ENCODE measurements around the gene CLEC10A. TPM values are rescaled to one million over a fixed set of nuclear protein-coding genes. Genes with fewer than 3 reads are reported as not detected.

The CLEC10A gene
- total and polyA plus RNA-seq, 10 of the 15 experiments (the other 5 are each of a cell fraction or from before 2014, with no cell fraction given), result not detected

DNA sequence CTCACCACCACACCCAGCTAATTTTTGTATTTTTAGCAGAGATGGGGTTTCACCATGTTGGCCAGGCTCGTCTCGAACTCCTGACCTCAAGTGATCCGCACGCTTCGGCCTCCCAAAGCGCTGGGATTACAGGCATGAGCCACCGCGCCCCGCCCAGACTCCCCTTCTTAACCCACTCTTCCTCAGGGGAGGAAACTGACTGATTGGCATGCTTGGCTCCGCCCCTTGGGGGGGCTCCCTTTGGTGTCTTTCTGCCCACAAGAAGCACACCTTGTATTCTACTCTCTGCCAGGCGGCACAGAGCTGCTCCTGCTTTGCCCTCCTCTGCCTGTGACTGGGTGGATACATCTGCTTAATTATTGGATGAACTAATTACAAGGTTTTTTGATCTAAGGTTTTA is 39.3 kb upstream of the CLEC10A start:
- BruUV-seq (replicated peaks), result no TSS peak
- no peaks in the 10 kb centered on the region for H3K36me3 ChIP-seq (ENCODE audit: control insufficient read depth in 2 of 2, insufficient read depth in 2 of 2, low read length in 1 of 2)
- H3K27me3 ChIP-seq (replicated peaks in 1 of 2; ENCODE audit: control insufficient read depth in 2 of 2, insufficient read depth in 2 of 2, low read length in 1 of 2), result no peaks in the 10 kb centered on the region
- 80% methylated on average over 11 of the region's 11 CpGs for WGBS (ENCODE audit: insufficient coverage, insufficient replicate concordance, low lambda C conversion rate, missing lambda C conversion rate)
- H3K4me2 ChIP-seq (ENCODE audit: control insufficient read depth, insufficient read depth), result no peak overlapping the region
- no peaks in the 10 kb centered on the region for H3K9me3 ChIP-seq (replicated peaks; ENCODE audit: control insufficient read depth, insufficient read depth, low read length)
- peaks cover 15% of the 10 kb centered on the region for H3K4me1 ChIP-seq (ENCODE audit: control insufficient read depth, insufficient read depth, low read length)
- TF ChIP-seq ZNF274 (IDR thresholded peaks at IDR 0.05; ENCODE audit: insufficient read depth, insufficient read length) (no peak), HDGF (IDR thresholded peaks at IDR 0.05) (no peak), RCOR1 (conservative IDR thresholded peaks at IDR 0.05; ENCODE audit: low read depth, low read length) (no peak)
- TF ChIP-seq, protein P1, sequence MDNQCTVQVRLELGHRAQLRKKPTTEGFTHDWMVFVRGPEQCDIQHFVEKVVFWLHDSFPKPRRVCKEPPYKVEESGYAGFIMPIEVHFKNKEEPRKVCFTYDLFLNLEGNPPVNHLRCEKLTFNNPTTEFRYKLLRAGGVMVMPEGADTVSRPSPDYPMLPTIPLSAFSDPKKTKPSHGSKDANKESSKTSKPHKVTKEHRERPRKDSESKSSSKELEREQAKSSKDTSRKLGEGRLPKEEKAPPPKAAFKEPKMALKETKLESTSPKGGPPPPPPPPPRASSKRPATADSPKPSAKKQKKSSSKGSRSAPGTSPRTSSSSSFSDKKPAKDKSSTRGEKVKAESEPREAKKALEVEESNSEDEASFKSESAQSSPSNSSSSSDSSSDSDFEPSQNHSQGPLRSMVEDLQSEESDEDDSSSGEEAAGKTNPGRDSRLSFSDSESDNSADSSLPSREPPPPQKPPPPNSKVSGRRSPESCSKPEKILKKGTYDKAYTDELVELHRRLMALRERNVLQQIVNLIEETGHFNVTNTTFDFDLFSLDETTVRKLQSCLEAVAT (IDR thresholded peaks at IDR 0.05), result no peak
- TF ChIP-seq, protein P2, sequence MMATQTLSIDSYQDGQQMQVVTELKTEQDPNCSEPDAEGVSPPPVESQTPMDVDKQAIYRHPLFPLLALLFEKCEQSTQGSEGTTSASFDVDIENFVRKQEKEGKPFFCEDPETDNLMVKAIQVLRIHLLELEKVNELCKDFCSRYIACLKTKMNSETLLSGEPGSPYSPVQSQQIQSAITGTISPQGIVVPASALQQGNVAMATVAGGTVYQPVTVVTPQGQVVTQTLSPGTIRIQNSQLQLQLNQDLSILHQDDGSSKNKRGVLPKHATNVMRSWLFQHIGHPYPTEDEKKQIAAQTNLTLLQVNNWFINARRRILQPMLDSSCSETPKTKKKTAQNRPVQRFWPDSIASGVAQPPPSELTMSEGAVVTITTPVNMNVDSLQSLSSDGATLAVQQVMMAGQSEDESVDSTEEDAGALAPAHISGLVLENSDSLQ (IDR thresholded peaks at IDR 0.05), result 0 out of 2 replicates have a peak, but pooled peaks have one; percentile 28
- H4K20me1 ChIP-seq (ENCODE audit: control insufficient read depth, insufficient read depth), result no peaks in the 10 kb centered on the region
- H2AFZ ChIP-seq (ENCODE audit: control insufficient read depth, low read depth, low read length), result no peak overlapping the region
- SMC1A ChIA-PET (ENCODE audit: uncharacterized antibody, unreplicated experiment), result no interaction called here
- H3K9ac ChIP-seq (ENCODE audit: control insufficient read depth, insufficient read depth, low read length), result no peak overlapping the region
- no peak overlapping the region for H3K4me3 ChIP-seq
- ATAC-seq (no peak), DNase-seq (ENCODE audit: low read depth, low spot score) (no peak), FAIRE-seq (no peak)
- in situ Hi-C loops (cut with MboI), result no loop called here
- intact Hi-C loops (cut with micrococcal nuclease; ENCODE audit: unreplicated experiment), result no loop called here
- POLR2A ChIA-PET, result interaction anchor here (1.1 kb wide), 1 partner anchor 14 kb away, joined by 7 read pairs; no protein-coding TSS in a partner anchor
- no peaks in the 10 kb centered on the region for H3K79me2 ChIP-seq (ENCODE audit: control insufficient read depth, insufficient read depth, low read length)
- RAD21 ChIA-PET (ENCODE audit: unreplicated experiment), result no interaction called here
- H3K27ac ChIP-seq (ENCODE audit: control insufficient read depth, insufficient read depth), result no peak overlapping the region
- CTCF ChIA-PET, result no interaction called here
